Neural progenitor cell (in vitro differentiated cells): ENCODE data around the gene VAT1L. TPM values are rescaled to one million over a fixed set of nuclear protein-coding genes. Genes with fewer than 3 reads are reported as not detected.

Experiments used
- DNase-seq: peaks from one replicate; pipeline ENCODE4 v3.0.0-alpha.2; 2016; ENCODE audit warnings: low spot score
- H2AFZ ChIP-seq: fragments of 200-600 bp; sonication (generic); replicated peaks from 2 replicates; pipeline ENCODE4 v1.6.1; 2016; ENCODE audit warnings: antibody characterized with exemption
- H3F3A ChIP-seq: fragments of 200-600 bp; sonication (generic); 2 replicates; pipeline ENCODE4 v1.6.1; 2016; ENCODE audit warnings: antibody characterized with exemption, low read depth
- H3K27ac ChIP-seq: fragments of 200-600 bp; sonication (generic); 2 replicates; pipeline ENCODE4 v1.5.1; 2016; ENCODE audit warnings: mild to moderate bottlenecking
- H3K27me3 ChIP-seq: fragments of 200-600 bp; sonication (generic); 2 replicates; pipeline ENCODE4 v1.6.1; 2016; ENCODE audit warnings: mild to moderate bottlenecking, moderate library complexity
- H3K36me3 ChIP-seq: fragments of 200-600 bp; sonication (generic); 2 replicates; pipeline ENCODE4 v1.5.1; 2016
- H3K4me1 ChIP-seq: fragments of 200-600 bp; sonication (generic); 2 replicates; pipeline ENCODE4 v1.6.1; 2016; ENCODE audit warnings: mixed run types
- H3K4me2 ChIP-seq: fragments of 200-600 bp; sonication (generic); 2 replicates; pipeline ENCODE4 v1.6.1; 2016
- H3K4me3 ChIP-seq: fragments of 200-600 bp; sonication (generic); 2 replicates; pipeline ENCODE4 v1.5.1; 2016
- H3K79me2 ChIP-seq: fragments of 200-600 bp; sonication (generic); 2 replicates; pipeline ENCODE4 v1.6.1; 2016; ENCODE audit warnings: low read depth
- H3K9ac ChIP-seq: fragments of 200-600 bp; sonication (generic); 2 replicates; pipeline ENCODE4 v1.6.1; 2016
- H3K9me3 ChIP-seq: fragments of 200-600 bp; sonication (generic); 2 replicates; pipeline ENCODE4 v1.5.1; 2016; ENCODE audit warnings: low read depth
- H4K20me1 ChIP-seq: fragments of 200-600 bp; sonication (generic); 2 replicates; pipeline ENCODE4 v1.6.1; 2016; ENCODE audit warnings: low read depth
- H3K27ac Mint-ChIP-seq: 3 replicates; pipeline ENCODE4 v1.8.0; 2021; ENCODE audit warnings: mixed read lengths
- H3K27me3 Mint-ChIP-seq: 2 replicates; pipeline ENCODE4 v1.8.0; 2022; ENCODE audit warnings: low read depth, mild to moderate bottlenecking, inconsistent platforms, moderate library complexity, mixed read lengths; ENCODE audit not compliant: insufficient read depth
- H3K36me3 Mint-ChIP-seq: 3 replicates; pipeline ENCODE4 v1.8.0; 2021; ENCODE audit warnings: mixed read lengths
- H3K4me1 Mint-ChIP-seq: 3 replicates; pipeline ENCODE4 v1.8.0; 2021; ENCODE audit warnings: mixed read lengths
- H3K4me3 Mint-ChIP-seq: 3 replicates; pipeline ENCODE4 v1.8.0; 2021; ENCODE audit warnings: mild to moderate bottlenecking, moderate library complexity, mixed read lengths
- H3K9me3 Mint-ChIP-seq: 3 replicates; pipeline ENCODE4 v1.8.0; 2020; ENCODE audit warnings: mixed read lengths
- CTCF ChIP-seq: fragments of 200-600 bp; sonication (generic); IDR thresholded peaks from 2 replicates; pipeline ENCODE4 v1.5.1; 2017; ENCODE audit warnings: antibody characterized with exemption, mild to moderate bottlenecking
- EZH2 ChIP-seq: fragments of 200-600 bp; sonication (generic); IDR thresholded peaks from 2 replicates; pipeline ENCODE4 v1.6.1; 2017; ENCODE audit warnings: antibody characterized with exemption, mild to moderate bottlenecking, moderate library complexity
- EZH2phosphoT487 ChIP-seq: fragments of 200-600 bp; sonication (generic); IDR thresholded peaks from 2 replicates; pipeline ENCODE4 v1.6.1; 2017; ENCODE audit warnings: antibody characterized with exemption
- total RNA-seq: library from RNA; depleted of rRNA; stranded (reverse); fragments of >200 nt; gene quantifications from 2 replicates; pipeline ENCODE4 v1.2.3, GENCODE V29; 2015; ENCODE audit warnings: low replicate concordance

The VAT1L gene
- total RNA-seq, 1 donor from 2014 or later: 43.2 TPM

GRCh38 chr16:77985111-77985510 lies 196.7 kb downstream of the VAT1L start:
- Mint-ChIP-seq H3K36me3 (peaks cover 15% of the 10 kb centered on the region), H3K27ac (no peak overlapping the region), H3K4me1 (peaks cover 5% of the 10 kb centered on the region), H3K4me3 (no peak overlapping the region), H3K27me3 (peaks cover 5% of the 10 kb centered on the region), H3K9me3 (peaks cover 3% of the 10 kb centered on the region)
- Histone ChIP-seq H3F3A (no peaks in the 10 kb centered on the region), H4K20me1 (no peaks in the 10 kb centered on the region), H3K4me3 (no peak overlapping the region), H2AFZ (no peak overlapping the region), H3K4me1 (peaks cover 6% of the 10 kb centered on the region), H3K79me2 (no peaks in the 10 kb centered on the region), H3K9me3 (no peaks in the 10 kb centered on the region), H3K36me3 (no peaks in the 10 kb centered on the region), H3K9ac (no peak overlapping the region), H3K27me3 (no peaks in the 10 kb centered on the region), H3K4me2 (no peak overlapping the region), H3K27ac (no peak overlapping the region)
- DNase-seq: no peak
- TF ChIP-seq EZH2phosphoT487 (no peak), EZH2 (no peak), CTCF (no peak)

- peaks cover 3% of the 10 kb centered on the region for H3K9me3 Mint-ChIP-seq
- no peak for TF ChIP-seq EZH2phosphoT487
- TF ChIP-seq CTCF: no peak
- Histone ChIP-seq H3K27ac (no peak overlapping the region), H3K4me2 (no peak overlapping the region), H3F3A (peaks cover 9% of the 10 kb centered on the region), H3K4me1 (peaks cover 14% of the 10 kb centered on the region), H3K27me3 (no peaks in the 10 kb centered on the region), H3K79me2 (no peaks in the 10 kb centered on the region), H2AFZ (no peak overlapping the region), H3K36me3 (no peaks in the 10 kb centered on the region), H3K4me3 (no peak overlapping the region), H3K9ac (no peak overlapping the region), H3K9me3 (no peaks in the 10 kb centered on the region), H4K20me1 (no peaks in the 10 kb centered on the region)
- H3K4me1 Mint-ChIP-seq: peaks cover 5% of the 10 kb centered on the region
- no peak overlapping the region for H3K27ac Mint-ChIP-seq
- peaks cover 5% of the 10 kb centered on the region for H3K27me3 Mint-ChIP-seq
- no peak overlapping the region for H3K4me3 Mint-ChIP-seq
- DNase-seq: no peak
- peaks cover 12% of the 10 kb centered on the region for H3K36me3 Mint-ChIP-seq
Measured at GRCh38 chr16:77986011-77986740, 197.8 kb downstream of the VAT1L start.

GRCh38 chr16:77987810-77988209 lies 199.4 kb downstream of the VAT1L start:
- Histone ChIP-seq H3K36me3 (no peaks in the 10 kb centered on the region), H4K20me1 (no peaks in the 10 kb centered on the region), H3K27ac (no peak overlapping the region), H3K9ac (no peak overlapping the region), H3F3A (peaks cover 25% of the 10 kb centered on the region), H3K4me2 (no peak overlapping the region), H3K79me2 (no peaks in the 10 kb centered on the region), H3K4me1 (peaks cover 30% of the 10 kb centered on the region), H2AFZ (no peak overlapping the region), H3K27me3 (no peaks in the 10 kb centered on the region), H3K4me3 (no peak overlapping the region), H3K9me3 (no peaks in the 10 kb centered on the region)
- H3K4me3 Mint-ChIP-seq: no peak overlapping the region
- TF ChIP-seq CTCF: no peak
- no peak for DNase-seq
- no peak overlapping the region for H3K27ac Mint-ChIP-seq
- peaks cover 3% of the 10 kb centered on the region for H3K9me3 Mint-ChIP-seq
- peaks cover 9% of the 10 kb centered on the region for H3K36me3 Mint-ChIP-seq
- peaks cover 9% of the 10 kb centered on the region for H3K4me1 Mint-ChIP-seq
- H3K27me3 Mint-ChIP-seq: peaks cover 5% of the 10 kb centered on the region
